ENCODE results near the gene AGGF1. TPM values are rescaled to one million over a fixed set of nuclear protein-coding genes. Genes with fewer than 3 reads are reported as not detected.

Gene AGGF1
- total and polyA plus RNA-seq, 2 experiments from 2014 or later = 24.4 to 27.5 TPM

- Mint-ChIP-seq H3K9me3 (no peaks in the 10 kb centered on the region), H3K27ac (no peak overlapping the region), H3K4me3 (no peak overlapping the region), H3K36me3 (ENCODE audit: low read depth) (no peaks in the 10 kb centered on the region), H3K27me3 (ENCODE audit: insufficient read depth, low read depth, poor library complexity) (peaks cover 3% of the 10 kb centered on the region), H3K4me1 (peaks cover 4% of the 10 kb centered on the region)
- H3K79me2 ChIP-seq (replicated peaks; ENCODE audit: insufficient read depth) = no peaks in the 10 kb centered on the region
- H4K20me1 ChIP-seq (replicated peaks; ENCODE audit: insufficient read depth) = no peaks in the 10 kb centered on the region
- H3K27me3 ChIP-seq (ENCODE audit: insufficient read depth) = no peaks in the 10 kb centered on the region
- no peak overlapping the region for H3K4me2 ChIP-seq
- ATAC-seq (peak; percentile 83), DNase-seq (ENCODE audit: low spot score) (peak; percentile 4)
- no peaks in the 10 kb centered on the region for H3K36me3 ChIP-seq (ENCODE audit: insufficient read depth)
- H3K9me2 ChIP-seq (ENCODE audit: insufficient read depth) = no peaks in the 10 kb centered on the region
- H3K4me3 ChIP-seq = no peak overlapping the region
- TF ChIP-seq ZNF114 (CRISPR knock-in tag; IDR thresholded peaks at IDR 0.05) (no peak), JUNB (IDR thresholded peaks at IDR 0.05; ENCODE audit: unreplicated experiment) (no peak), NANOG (IDR thresholded peaks at IDR 0.05; ENCODE audit: borderline replicate concordance) (no peak), ETS1 (IDR thresholded peaks at IDR 0.05) (no peak), STAT1 (IDR thresholded peaks at IDR 0.05; ENCODE audit: unreplicated experiment) (no peak), POLR2AphosphoS5 (IDR thresholded peaks at IDR 0.05; ENCODE audit: low read depth) (no peak), EZH2phosphoT487 (IDR thresholded peaks at IDR 0.05; ENCODE audit: unreplicated experiment) (no peak), ZNF331 (CRISPR knock-in tag; IDR thresholded peaks at IDR 0.05; ENCODE audit: low read depth) (no peak)
- TF ChIP-seq, protein P1, sequence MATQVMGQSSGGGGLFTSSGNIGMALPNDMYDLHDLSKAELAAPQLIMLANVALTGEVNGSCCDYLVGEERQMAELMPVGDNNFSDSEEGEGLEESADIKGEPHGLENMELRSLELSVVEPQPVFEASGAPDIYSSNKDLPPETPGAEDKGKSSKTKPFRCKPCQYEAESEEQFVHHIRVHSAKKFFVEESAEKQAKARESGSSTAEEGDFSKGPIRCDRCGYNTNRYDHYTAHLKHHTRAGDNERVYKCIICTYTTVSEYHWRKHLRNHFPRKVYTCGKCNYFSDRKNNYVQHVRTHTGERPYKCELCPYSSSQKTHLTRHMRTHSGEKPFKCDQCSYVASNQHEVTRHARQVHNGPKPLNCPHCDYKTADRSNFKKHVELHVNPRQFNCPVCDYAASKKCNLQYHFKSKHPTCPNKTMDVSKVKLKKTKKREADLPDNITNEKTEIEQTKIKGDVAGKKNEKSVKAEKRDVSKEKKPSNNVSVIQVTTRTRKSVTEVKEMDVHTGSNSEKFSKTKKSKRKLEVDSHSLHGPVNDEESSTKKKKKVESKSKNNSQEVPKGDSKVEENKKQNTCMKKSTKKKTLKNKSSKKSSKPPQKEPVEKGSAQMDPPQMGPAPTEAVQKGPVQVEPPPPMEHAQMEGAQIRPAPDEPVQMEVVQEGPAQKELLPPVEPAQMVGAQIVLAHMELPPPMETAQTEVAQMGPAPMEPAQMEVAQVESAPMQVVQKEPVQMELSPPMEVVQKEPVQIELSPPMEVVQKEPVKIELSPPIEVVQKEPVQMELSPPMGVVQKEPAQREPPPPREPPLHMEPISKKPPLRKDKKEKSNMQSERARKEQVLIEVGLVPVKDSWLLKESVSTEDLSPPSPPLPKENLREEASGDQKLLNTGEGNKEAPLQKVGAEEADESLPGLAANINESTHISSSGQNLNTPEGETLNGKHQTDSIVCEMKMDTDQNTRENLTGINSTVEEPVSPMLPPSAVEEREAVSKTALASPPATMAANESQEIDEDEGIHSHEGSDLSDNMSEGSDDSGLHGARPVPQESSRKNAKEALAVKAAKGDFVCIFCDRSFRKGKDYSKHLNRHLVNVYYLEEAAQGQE (IDR thresholded peaks at IDR 0.05; ENCODE audit: unreplicated experiment) = no peak
- TF ChIP-seq, protein P2, sequence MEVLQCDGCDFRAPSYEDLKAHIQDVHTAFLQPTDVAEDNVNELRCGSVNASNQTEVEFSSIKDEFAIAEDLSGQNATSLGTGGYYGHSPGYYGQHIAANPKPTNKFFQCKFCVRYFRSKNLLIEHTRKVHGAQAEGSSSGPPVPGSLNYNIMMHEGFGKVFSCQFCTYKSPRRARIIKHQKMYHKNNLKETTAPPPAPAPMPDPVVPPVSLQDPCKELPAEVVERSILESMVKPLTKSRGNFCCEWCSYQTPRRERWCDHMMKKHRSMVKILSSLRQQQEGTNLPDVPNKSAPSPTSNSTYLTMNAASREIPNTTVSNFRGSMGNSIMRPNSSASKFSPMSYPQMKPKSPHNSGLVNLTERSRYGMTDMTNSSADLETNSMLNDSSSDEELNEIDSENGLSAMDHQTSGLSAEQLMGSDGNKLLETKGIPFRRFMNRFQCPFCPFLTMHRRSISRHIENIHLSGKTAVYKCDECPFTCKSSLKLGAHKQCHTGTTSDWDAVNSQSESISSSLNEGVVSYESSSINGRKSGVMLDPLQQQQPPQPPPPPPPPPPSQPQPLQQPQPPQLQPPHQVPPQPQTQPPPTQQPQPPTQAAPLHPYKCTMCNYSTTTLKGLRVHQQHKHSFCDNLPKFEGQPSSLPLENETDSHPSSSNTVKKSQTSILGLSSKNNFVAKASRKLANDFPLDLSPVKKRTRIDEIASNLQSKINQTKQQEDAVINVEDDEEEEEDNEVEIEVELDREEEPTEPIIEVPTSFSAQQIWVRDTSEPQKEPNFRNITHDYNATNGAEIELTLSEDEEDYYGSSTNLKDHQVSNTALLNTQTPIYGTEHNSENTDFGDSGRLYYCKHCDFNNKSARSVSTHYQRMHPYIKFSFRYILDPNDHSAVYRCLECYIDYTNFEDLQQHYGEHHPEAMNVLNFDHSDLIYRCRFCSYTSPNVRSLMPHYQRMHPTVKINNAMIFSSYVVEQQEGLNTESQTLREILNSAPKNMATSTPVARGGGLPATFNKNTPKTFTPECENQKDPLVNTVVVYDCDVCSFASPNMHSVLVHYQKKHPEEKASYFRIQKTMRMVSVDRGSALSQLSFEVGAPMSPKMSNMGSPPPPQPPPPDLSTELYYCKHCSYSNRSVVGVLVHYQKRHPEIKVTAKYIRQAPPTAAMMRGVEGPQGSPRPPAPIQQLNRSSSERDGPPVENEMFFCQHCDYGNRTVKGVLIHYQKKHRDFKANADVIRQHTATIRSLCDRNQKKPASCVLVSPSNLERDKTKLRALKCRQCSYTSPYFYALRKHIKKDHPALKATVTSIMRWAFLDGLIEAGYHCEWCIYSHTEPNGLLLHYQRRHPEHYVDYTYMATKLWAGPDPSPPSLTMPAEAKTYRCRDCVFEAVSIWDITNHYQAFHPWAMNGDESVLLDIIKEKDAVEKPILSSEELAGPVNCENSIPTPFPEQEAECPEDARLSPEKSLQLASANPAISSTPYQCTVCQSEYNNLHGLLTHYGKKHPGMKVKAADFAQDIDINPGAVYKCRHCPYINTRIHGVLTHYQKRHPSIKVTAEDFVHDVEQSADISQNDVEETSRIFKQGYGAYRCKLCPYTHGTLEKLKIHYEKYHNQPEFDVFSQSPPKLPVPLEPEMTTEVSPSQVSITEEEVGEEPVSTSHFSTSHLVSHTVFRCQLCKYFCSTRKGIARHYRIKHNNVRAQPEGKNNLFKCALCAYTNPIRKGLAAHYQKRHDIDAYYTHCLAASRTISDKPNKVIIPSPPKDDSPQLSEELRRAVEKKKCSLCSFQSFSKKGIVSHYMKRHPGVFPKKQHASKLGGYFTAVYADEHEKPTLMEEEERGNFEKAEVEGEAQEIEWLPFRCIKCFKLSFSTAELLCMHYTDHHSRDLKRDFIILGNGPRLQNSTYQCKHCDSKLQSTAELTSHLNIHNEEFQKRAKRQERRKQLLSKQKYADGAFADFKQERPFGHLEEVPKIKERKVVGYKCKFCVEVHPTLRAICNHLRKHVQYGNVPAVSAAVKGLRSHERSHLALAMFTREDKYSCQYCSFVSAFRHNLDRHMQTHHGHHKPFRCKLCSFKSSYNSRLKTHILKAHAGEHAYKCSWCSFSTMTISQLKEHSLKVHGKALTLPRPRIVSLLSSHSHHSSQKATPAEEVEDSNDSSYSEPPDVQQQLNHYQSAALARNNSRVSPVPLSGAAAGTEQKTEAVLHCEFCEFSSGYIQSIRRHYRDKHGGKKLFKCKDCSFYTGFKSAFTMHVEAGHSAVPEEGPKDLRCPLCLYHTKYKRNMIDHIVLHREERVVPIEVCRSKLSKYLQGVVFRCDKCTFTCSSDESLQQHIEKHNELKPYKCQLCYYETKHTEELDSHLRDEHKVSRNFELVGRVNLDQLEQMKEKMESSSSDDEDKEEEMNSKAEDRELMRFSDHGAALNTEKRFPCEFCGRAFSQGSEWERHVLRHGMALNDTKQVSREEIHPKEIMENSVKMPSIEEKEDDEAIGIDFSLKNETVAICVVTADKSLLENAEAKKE (CRISPR knock-in tag; IDR thresholded peaks at IDR 0.05) = no peak
- H2AFZ ChIP-seq = no peak overlapping the region; the same call in 1 of the 2 replicates
- no peak overlapping the region for H3K27ac ChIP-seq (ENCODE audit: low read depth)
- H3F3A ChIP-seq (replicated peaks; ENCODE audit: low read depth) = no peaks in the 10 kb centered on the region
- H3K4me1 ChIP-seq (ENCODE audit: insufficient read depth) = no peaks in the 10 kb centered on the region
Measured at GRCh38 chr5:77011498-77011897, 18.7 kb upstream of the AGGF1 start.
